GM19193 (cell line): ENCODE measurements around the gene ISL2.

Source experiments
- POLR2A ChIP-seq: IDR thresholded peaks from 4 replicates; pipeline ENCODE4 v1.6.1; 2011; ENCODE audit not compliant: insufficient read depth, insufficient read length; ENCODE audit errors: extremely low read depth

Gene ISL2

GRCh38 chr15:76337696-76338485 is 1.3 kb downstream of the ISL2 start:
- TF ChIP-seq POLR2A: no peak

GRCh38 chr15:76338486-76339304 is 2.1 kb downstream of the ISL2 start:
- no peak for TF ChIP-seq POLR2A

DNA sequence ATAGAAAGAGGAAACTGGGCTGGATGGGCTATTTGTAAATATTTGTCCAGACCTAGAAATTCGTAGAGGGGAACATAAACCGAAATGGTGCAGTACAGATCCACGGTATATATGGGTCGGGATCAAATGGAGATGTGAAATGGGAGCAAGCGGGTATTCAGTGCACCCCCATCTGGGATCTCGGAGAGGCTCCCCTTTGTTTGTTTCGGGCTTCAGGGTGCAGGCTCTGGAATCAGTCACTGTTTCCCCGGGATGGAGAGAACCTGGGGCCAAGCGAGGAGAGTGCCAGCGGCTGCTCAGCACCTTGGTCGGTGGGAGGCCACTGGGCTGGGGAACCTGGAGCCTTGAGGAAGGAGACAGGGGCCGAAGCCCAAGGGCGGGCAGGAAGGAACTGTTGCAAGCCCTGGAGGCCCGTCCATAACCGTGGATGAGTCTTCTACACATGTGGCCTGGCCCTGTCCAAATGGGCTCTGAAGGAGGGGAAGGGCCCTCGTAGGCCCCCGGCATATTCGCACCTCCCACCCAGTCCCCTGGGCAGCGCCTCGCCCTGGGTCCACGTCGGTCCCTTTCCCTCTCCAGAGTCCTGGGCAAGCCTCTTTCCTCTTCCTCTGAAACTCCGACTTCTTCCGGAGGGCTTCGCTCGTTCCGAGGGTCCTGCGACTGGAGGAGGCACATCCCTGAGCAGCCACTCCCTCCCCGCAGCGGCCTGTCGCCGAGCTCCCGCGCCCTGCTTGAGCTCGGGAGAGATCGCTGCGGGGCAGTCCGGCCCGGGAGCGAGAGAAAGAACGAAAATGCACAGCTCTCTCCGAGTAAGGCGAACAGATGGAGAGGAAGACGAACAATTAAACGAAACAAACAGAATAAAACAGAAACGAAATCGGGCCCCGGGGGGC is 3.0 kb downstream of the ISL2 start:
- TF ChIP-seq POLR2A: no peak

DNA sequence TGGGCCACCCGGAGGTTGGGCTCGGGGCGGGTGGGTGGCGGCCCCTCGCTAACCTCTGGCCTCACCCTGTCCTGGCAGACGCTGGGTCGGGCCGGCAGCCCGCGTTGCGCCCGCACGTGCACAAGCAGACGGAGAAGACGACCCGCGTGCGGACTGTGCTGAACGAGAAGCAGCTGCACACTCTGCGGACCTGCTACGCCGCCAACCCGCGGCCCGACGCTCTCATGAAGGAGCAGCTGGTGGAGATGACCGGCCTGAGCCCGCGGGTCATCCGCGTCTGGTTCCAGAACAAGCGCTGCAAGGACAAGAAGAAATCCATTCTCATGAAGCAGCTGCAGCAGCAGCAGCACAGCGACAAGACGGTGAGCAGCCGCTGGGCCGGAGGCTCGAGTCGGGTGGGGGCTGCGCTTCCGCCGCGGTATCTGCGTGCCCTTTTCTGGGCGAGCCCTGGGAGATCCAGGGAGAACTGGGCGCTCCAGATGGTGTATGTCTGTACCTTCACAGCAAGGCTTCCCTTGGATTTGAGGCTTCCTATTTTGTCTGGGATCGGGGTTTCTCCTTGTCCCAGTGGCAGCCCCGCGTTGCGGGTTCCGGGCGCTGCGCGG is 3.7 kb downstream of the ISL2 start:
- no peak for TF ChIP-seq POLR2A

GRCh38 chr15:76340803-76341365 is 4.3 kb downstream of the ISL2 start:
- no peak for TF ChIP-seq POLR2A

GRCh38 chr15:76341366-76342057 is 4.9 kb downstream of the ISL2 start:
- TF ChIP-seq POLR2A: no peak

GRCh38 chr15:76342058-76342381 is 5.4 kb downstream of the ISL2 start:
- TF ChIP-seq POLR2A: no peak

DNA sequence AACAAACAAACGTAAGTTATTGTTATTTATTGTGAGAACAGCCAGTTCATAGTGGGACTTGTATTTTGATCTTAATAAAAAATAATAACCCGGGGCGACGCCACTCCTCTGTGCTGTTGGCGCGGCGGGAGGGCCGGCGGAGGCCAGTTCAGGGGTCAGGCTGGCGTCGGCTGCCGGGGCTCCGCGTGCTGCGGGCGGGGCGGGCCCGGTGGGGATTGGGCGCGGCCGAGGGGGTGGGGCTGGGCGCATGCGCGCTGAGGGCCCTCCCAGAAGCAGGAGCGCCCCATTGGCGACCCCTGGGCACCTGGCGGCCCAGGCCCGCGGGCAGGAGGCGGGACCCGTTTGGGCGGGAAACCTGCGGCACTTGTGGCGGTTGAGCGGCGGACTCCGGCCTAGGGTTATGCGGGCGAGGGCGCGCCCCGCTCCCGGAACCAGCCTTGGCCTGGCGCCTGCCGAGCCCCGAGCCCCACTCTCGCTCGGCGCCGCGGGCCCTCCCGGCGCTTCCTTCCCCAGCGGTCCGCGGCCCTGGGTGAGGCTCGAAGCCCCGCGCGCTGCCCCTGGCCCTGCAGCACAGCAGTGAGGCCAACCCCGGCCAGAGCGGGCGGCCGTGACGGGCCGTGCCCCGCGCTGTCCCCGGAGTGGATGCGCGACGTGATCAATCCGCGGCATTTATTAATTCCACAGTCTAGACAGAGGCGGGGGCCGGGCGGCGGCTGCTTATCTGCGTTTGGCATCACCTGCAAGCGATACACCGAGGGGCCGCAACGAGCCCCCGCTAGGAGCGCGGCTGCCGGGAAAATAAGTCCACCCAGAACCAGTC is 6.0 kb downstream of the ISL2 start:
- TF ChIP-seq POLR2A: no peak

DNA sequence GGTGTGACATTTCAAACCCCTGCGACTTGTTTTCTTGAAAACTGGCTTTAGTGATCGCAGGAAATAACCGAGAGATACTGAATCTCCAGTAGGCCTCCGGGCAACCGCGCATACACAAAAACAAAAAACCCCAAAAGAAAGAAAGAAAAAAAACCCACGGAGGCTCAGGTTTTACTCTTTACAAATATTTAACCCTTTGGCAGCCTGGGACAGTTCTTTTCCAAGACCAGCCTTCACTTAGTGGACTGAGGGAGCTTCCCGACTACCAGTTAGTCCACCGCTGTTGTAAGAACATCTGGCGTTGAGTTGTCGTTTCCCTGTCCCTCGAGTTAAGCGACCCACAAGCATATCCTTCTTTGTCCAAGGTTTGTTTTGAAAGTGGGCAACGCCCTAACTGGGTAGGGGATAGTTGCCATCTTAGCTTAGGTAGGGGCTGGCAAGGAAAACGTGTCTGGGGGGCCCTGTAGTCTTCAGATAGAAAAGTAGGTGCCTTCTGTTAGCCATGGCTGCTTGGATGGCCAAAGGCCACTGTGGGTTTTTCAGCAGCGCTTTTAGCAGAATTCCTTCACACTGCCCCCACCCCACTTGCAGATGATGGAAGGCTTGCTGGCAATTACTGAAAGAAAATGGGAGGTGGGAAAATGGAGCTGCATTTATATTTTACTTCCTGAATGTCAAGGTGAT is 6.9 kb downstream of the ISL2 start:
- no peak for TF ChIP-seq POLR2A

GRCh38 chr15:76344893-76345582 is 8.5 kb downstream of the ISL2 start:
- no peak for TF ChIP-seq POLR2A

DNA sequence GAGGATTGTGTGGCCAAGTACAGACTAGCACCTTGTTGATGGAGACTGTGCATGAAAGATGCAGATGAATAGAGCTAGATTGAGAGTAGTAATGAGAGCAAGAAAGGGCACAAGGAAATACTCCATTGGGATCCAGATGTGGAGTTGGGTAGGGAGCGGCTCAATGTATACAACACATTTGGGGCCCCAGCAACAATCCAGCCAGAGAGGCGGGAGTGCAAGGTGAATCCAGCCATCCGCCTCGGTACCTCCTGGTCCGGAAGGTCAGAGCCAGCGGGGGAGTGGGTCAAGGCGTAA is 9.0 kb downstream of the ISL2 start:
- no peak for TF ChIP-seq POLR2A
